Measurements from ENCODE around the gene GARIN5B. TPM values are rescaled to one million over a fixed set of nuclear protein-coding genes. Genes with fewer than 3 reads are reported as not detected.

GARIN5B gene
- total and polyA plus RNA-seq, 9 donors, result not detected

DNA sequence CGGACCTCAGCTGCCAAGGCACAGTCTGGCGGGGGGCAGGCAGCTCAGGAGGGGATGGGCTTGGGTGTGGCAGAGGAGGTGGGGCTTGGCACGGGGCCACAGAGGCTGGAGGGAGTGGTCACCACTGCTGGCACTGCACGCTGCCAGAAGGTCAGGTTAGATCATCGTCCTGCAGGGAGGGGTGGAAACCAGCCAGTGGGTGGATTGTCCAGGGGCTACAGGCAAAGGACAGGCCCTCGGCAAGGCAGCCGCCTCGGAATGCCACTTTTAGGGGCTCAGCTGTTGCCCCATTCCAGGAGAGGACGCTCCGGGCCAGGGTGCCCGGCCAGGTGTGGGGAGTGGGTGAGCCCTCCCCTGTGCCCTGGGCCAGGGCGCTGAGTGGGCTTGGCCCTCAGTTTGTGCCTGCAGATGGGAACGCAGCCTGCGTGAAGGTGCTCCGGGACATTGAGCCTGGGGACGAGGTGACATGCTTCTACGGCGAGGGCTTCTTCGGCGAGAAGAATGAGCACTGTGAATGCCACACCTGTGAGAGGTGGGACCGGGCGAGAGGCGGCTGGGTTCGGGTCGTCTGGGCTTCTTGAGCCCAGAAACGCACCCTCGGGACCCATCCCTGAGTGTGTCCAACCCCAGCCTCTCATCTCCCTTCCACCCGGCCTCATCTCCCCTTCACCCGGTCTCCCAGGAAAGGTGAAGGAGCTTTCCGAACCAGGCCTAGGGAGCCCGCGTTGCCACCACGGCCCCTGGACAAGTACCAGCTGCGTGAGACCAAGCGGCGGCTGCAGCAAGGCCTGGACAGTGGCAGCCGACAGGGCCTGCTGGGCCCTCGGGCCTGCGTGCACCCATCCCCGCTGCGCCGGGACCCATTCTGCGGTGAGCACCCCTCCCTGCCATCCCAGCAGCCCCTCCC, 17.0 kb downstream of the GARIN5B start:
- TF ChIP-seq EP300 (IDR thresholded peaks at IDR 0.05) (no peak), POLR2A (IDR thresholded peaks at IDR 0.05) (no peak)
- TF ChIP-seq, protein P1, sequence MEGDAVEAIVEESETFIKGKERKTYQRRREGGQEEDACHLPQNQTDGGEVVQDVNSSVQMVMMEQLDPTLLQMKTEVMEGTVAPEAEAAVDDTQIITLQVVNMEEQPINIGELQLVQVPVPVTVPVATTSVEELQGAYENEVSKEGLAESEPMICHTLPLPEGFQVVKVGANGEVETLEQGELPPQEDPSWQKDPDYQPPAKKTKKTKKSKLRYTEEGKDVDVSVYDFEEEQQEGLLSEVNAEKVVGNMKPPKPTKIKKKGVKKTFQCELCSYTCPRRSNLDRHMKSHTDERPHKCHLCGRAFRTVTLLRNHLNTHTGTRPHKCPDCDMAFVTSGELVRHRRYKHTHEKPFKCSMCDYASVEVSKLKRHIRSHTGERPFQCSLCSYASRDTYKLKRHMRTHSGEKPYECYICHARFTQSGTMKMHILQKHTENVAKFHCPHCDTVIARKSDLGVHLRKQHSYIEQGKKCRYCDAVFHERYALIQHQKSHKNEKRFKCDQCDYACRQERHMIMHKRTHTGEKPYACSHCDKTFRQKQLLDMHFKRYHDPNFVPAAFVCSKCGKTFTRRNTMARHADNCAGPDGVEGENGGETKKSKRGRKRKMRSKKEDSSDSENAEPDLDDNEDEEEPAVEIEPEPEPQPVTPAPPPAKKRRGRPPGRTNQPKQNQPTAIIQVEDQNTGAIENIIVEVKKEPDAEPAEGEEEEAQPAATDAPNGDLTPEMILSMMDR (IDR thresholded peaks at IDR 0.05), result no peak
- WGBS, 3 donors, result 81 to 84% (median 81%) methylated on average over 37 to 43 of the region's 43 CpGs
- Histone ChIP-seq H3K36me3 (no peaks in the 10 kb centered on the region), H3K4me3 (no peak overlapping the region), H3K27ac (no peak overlapping the region), H3K4me1 (ENCODE audit: insufficient read depth) (peaks cover 3% of the 10 kb centered on the region), H3K9me3 (no peaks in the 10 kb centered on the region), H3K27me3 (no peaks in the 10 kb centered on the region)
- DNase-seq, result peak in 4 of 5 donors; percentile 50 to 69 (median 62)
- intact Hi-C loops (cut with DNase I), result no loop called here

DNA sequence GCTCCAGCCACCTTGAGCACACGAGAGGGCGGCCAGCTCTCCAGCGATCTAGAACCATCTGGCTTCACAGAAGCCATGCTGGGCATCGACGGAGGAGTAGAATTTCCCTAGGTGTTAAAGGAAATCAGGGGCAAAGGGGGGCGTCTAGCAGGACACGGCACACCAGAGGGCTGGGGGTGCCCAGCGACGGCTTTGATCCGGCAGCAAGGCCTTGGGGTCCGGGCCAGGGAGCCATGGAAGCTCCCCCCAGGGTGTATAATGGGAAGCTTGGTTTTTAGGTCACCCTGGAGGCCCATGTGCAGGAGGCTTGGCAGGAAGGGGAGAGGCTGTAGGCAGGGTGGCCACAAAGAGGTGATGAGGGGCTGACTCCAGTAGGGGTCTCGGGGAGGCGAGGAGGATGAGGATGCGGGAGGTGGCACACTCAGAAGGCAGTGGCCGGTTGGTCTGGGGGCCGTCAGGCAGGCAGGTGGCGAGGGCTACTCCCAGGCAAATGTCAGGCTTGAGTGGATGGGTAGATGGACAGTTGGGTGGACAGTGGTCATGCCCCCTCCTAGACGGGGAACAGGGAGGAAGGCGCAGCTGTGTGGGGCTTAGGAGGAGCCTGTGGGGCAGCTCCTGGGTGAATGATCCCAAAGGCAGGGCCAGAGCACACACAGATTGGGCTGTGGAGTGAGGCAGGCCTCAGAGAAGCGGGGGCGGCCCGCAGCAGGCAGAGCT, 17.8 kb downstream of the GARIN5B start:
- no peaks in the 10 kb centered on the region for H3K36me3 ChIP-seq

GRCh38 chr19:55344444-55344843, 18.6 kb downstream of the GARIN5B start:
- intact Hi-C loops (cut with DNase I), result loop anchor here in 1 of 4 donors (5.0 kb wide), 1 partner anchor 38 kb away; the partner anchor contains the start of gene TMEM238
- TF ChIP-seq EP300 (IDR thresholded peaks at IDR 0.05) (no peak), POLR2A (IDR thresholded peaks at IDR 0.05) (no peak)
- TF ChIP-seq, protein P1 (IDR thresholded peaks at IDR 0.05), result no peak
- Histone ChIP-seq H3K27ac (no peak overlapping the region), H3K4me3 (no peak overlapping the region), H3K27me3 (no peaks in the 10 kb centered on the region), H3K36me3 (no peaks in the 10 kb centered on the region), H3K4me1 (ENCODE audit: insufficient read depth) (peaks cover 7% of the 10 kb centered on the region), H3K9me3 (no peaks in the 10 kb centered on the region)
- WGBS, 3 donors, result 73 to 77% (median 75%) methylated on average over 9 of the region's 9 CpGs
- peak in 1 of 5 donors; percentile 30 for DNase-seq

More for the DNA sequence above, 17.8 kb downstream of the GARIN5B start:
- Histone ChIP-seq H3K4me3 (no peak overlapping the region), H3K27ac (no peak overlapping the region), H3K27me3 (no peaks in the 10 kb centered on the region), H3K4me1 (ENCODE audit: insufficient read depth) (peaks cover 6% of the 10 kb centered on the region), H3K9me3 (no peaks in the 10 kb centered on the region)
- 78 to 84% (median 80%) methylated on average over 22 of the region's 22 CpGs for WGBS, 3 donors
- intact Hi-C loops (cut with DNase I), result no loop called here
- TF ChIP-seq EP300 (IDR thresholded peaks at IDR 0.05), result no peak
- TF ChIP-seq POLR2A (IDR thresholded peaks at IDR 0.05), result no peak
- TF ChIP-seq, protein P1 (IDR thresholded peaks at IDR 0.05), result no peak
- DNase-seq, result no peak

All from ovary (tissue), 9 donors.